ENCODE results near the gene LYPD6. TPM values are rescaled to one million over a fixed set of nuclear protein-coding genes. Genes with fewer than 3 reads are reported as not detected.
"Not testable (repeated sequence)": the region's sequence is repeated elsewhere in the genome, so short reads cannot be mapped to it uniquely, and the experiment has no call there.

LYPD6 gene
- total RNA-seq, 1 experiment from 2014 or later, result 8.6 TPM

GRCh38 chr2:149451417-149452165 is 121.2 kb downstream of the LYPD6 start:
- DNase-seq (ENCODE audit: low spot score), result no peak

GRCh38 chr2:149456285-149456684 is 125.9 kb downstream of the LYPD6 start:
- DNase-seq (ENCODE audit: low spot score), result no peak

GRCh38 chr2:149458502-149458901 is 128.1 kb downstream of the LYPD6 start:
- no peak for DNase-seq (ENCODE audit: low spot score)

GRCh38 chr2:149463328-149464002 is 133.1 kb downstream of the LYPD6 start:
- no peak for DNase-seq (ENCODE audit: low spot score)

- DNase-seq (ENCODE audit: low spot score), result no peak
Measured at GRCh38 chr2:149464396-149464795, 134.0 kb downstream of the LYPD6 start.

GRCh38 chr2:149465873-149466272 is 135.5 kb downstream of the LYPD6 start:
- DNase-seq (ENCODE audit: low spot score), result no peak

GRCh38 chr2:149466635-149467034 is 136.2 kb downstream of the LYPD6 start:
- no peak for DNase-seq (ENCODE audit: low spot score)

- DNase-seq (ENCODE audit: low spot score), result no peak
Measured at GRCh38 chr2:149467436-149467835, 137.0 kb downstream of the LYPD6 start.

- DNase-seq (ENCODE audit: low spot score), result no peak
Measured at GRCh38 chr2:149468636-149469035, 138.2 kb downstream of the LYPD6 start.

- no peak for DNase-seq (ENCODE audit: low spot score)
Measured at GRCh38 chr2:149470046-149470445, 139.7 kb downstream of the LYPD6 start.

GRCh38 chr2:149472413-149472812 is 142.0 kb downstream of the LYPD6 start:
- DNase-seq (ENCODE audit: low spot score), result no peak

GRCh38 chr2:149473068-149473467 is 142.7 kb downstream of the LYPD6 start:
- DNase-seq (ENCODE audit: low spot score), result no peak

- DNase-seq (ENCODE audit: low spot score), result no peak
Measured at GRCh38 chr2:149473521-149473920, 143.1 kb downstream of the LYPD6 start.

- no peak for DNase-seq (ENCODE audit: low spot score)
Measured at GRCh38 chr2:149483004-149483605, 152.7 kb downstream of the LYPD6 start.

GRCh38 chr2:149486664-149487063 is 156.3 kb downstream of the LYPD6 start:
- no peak for DNase-seq (ENCODE audit: low spot score)

GRCh38 chr2:149487189-149487588 is 156.8 kb downstream of the LYPD6 start:
- no peak for DNase-seq (ENCODE audit: low spot score)

- no peak for DNase-seq (ENCODE audit: low spot score)
Measured at GRCh38 chr2:149488706-149489440, 158.5 kb downstream of the LYPD6 start.

- DNase-seq (ENCODE audit: low spot score), result no peak
Measured at GRCh38 chr2:149489452-149489851, 159.1 kb downstream of the LYPD6 start.

GRCh38 chr2:149490296-149490695 is 159.9 kb downstream of the LYPD6 start:
- DNase-seq (ENCODE audit: low spot score), result peak; percentile 34

GRCh38 chr2:149492923-149493322 is 162.5 kb downstream of the LYPD6 start:
- DNase-seq (ENCODE audit: low spot score), result no peak

GRCh38 chr2:149499204-149499603 is 168.8 kb downstream of the LYPD6 start:
- DNase-seq (ENCODE audit: low spot score), result not testable (repeated sequence)

- not testable (repeated sequence) for DNase-seq (ENCODE audit: low spot score)
Measured at GRCh38 chr2:149506808-149507207, 176.4 kb downstream of the LYPD6 start.

All from H4 (cell line).